ENCODE measurements around the gene BACH1.

BACH1 gene

DNA sequence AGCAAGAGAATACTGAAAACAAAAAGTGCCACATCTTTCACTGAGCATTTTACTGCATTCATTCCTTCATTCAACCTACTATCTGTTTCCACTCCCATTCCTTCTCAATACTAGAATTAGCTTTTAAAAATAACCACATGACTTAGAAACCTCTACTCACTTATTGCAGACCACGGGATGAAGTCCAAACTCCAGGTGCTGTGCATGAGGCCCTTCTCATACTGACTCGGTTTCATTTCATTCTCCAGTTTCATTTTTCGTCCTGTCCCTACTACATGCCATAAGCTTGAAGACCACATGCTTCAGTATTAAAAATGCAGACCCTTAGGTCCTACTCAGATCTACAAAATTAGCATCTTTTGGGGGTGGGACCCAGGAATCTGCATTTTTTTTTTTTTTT lies 2.3 kb upstream of the BACH1 start:
- TF ChIP-seq, protein P1, sequence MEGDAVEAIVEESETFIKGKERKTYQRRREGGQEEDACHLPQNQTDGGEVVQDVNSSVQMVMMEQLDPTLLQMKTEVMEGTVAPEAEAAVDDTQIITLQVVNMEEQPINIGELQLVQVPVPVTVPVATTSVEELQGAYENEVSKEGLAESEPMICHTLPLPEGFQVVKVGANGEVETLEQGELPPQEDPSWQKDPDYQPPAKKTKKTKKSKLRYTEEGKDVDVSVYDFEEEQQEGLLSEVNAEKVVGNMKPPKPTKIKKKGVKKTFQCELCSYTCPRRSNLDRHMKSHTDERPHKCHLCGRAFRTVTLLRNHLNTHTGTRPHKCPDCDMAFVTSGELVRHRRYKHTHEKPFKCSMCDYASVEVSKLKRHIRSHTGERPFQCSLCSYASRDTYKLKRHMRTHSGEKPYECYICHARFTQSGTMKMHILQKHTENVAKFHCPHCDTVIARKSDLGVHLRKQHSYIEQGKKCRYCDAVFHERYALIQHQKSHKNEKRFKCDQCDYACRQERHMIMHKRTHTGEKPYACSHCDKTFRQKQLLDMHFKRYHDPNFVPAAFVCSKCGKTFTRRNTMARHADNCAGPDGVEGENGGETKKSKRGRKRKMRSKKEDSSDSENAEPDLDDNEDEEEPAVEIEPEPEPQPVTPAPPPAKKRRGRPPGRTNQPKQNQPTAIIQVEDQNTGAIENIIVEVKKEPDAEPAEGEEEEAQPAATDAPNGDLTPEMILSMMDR (IDR thresholded peaks at IDR 0.05; ENCODE audit: low read depth, low read length): no peak
- no peak for DNase-seq (ENCODE audit: extremely low read depth, low read depth)

DNA sequence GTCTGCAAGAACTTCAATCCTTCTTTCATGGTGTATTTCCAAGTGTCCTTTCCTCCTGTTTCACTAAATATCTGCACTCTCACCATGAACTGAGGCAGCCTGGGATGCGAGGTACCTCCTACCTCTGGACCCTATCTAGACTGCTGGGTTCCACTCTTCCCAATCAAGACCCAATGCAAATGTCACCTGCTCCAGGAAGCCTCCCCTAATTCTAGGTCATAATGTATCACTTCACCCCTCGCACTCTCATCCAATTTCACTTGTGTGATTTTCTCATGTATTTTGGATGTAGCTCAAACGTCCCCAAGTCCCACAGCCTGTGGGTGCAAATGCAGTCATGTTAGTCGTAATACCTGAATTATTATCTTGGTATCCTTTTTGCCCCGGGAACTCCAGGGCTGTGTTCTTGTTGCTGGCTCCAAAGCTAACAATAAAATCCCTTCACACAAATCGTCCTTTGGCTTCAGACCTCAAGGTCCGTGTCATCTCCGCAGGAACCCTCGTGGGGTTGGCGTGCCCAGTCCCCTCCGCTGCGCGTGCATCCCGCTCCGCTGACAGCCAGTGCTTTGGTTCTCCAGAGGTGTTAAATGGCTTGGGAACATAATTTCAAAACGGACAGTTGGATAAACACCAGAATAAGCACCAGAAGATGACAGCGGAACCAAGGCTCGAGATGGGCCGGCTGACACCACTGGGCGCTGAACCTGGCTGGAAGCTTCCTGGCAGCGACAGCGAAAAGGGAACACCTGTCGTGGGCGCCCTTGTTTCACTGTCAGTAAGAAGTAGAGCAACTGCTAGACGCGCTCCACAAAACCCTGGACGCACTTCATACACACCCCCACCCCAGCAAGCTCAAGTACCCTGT lies 1.0 kb upstream of the BACH1 start:
- DNase-seq (ENCODE audit: extremely low read depth, low read depth): no peak
- TF ChIP-seq, protein P1 (IDR thresholded peaks at IDR 0.05; ENCODE audit: low read depth, low read length): no peak

DNA sequence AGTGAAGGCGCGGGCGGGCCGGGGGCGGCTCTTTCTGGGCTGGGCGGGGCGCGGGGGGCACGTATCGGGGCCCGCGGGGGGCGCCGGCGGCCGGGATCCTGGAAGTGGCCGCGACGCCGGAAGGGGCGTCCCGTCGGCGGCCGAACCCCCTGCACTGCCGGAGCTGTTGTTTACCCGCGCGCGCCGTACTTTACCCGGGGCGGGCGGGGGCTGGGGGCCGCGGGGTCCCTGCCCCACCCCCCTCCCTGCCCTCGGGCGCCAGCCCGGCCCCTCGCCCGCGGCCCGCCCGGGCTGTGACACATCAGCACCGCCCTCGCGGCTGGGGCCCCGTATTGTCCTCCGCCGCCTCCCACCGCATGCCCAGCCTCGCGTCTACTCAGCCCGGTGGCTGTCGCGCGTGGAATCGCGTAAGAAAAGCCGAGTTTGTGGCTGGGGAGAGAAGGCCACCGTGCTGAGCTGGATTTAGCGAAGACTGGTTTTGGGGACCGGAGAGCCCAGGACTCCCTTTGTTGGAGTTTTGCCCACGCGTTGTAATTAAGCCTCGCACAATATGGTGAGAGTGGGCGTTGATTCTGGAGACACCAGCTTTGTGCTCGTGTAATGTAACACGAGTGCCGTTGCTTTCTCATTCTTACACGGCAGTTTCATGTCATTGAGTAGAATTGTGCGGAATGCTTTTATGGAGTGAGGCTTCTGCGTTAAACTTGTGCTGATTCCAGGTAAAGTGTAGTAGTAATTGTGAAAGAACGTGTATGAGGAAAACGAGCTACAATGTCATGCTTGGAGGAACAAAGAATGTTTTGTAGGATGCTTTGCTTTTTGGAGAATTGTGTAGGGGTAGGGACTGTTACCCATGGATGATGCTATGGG lies 559 bp downstream of the BACH1 start:
- DNase-seq (ENCODE audit: extremely low read depth, low read depth): no peak
- TF ChIP-seq, protein P1 (IDR thresholded peaks at IDR 0.05; ENCODE audit: low read depth, low read length): no peak

DNA sequence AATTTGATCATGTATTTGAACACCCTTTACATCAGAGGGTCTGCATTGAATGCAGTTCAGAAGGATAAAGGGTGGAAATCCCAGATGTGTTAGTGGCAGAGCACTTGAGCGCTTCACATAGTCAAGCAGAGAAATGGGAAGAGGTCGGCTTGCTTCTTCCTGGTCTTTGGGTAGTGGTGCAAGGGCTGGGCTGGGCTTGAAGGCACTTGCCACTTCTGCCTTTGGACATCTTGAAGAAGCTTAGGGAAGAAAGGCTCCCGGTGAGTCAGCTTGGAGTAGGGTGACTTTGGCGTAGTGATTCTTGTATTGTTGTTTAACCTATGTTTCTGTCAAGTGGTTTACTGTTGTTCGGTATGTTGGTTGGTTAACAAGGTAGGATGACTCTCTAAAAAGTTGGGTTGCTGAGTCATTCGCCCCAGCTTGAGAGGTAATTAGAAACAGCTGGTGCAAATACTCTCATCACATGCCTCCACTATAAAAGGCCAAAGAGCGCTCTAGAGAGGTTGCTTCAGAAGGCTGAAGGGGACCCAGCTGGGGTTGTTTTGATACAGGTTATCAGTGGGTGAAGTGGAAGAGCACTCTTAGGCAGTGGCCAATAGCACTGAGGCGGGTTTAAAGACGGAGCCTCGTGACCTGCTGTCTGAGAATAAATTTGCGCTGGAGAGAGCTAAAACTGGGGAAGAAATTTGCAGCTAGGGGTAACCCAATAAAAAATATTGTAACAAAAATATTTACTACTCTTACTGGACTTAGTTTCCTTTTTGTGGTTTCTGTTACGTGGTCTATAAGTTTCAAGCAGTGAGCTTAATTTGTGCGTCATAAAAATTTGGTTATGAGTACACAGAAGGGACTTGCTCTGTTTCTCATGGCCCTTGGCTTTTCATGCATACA lies 1.4 kb downstream of the BACH1 start:
- TF ChIP-seq, protein P1 (IDR thresholded peaks at IDR 0.05; ENCODE audit: low read depth, low read length): no peak
- peak; percentile 92 for DNase-seq (ENCODE audit: extremely low read depth, low read depth)

DNA sequence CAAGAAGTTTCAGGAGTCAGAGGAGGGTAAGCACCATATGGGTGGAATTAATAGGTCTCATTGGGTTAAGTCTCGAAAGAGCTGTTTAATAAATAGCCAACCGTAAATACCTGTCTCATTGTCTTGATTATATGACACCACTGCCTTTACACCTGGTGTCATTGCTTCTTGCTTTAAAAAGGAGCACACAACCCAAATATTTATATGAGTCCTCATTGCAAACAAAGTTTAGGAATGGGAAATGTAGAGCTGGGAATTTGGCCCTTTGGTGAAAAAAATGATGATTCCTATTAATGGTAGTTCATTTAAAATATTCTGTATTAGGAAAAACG lies 2.1 kb downstream of the BACH1 start:
- TF ChIP-seq, protein P1 (IDR thresholded peaks at IDR 0.05; ENCODE audit: low read depth, low read length): no peak
- no peak for DNase-seq (ENCODE audit: extremely low read depth, low read depth)

DNA sequence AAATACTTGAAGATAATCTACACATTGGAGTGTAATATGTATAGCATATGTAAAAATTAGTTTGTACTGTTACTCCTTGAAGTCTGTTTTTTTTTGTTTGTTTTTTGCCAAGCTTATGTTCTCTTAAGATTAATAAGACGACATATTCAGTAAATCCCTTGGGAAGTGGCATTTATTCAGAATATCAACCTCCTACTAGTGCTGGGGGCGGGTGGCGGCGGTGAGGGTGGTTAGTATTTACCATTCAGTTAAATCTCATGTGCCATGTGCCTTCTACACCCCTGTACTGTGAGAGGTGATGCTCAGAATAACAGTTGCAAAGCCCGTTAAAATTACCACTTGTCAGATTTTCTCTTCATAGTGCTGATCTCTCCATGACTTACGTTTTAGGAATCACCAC lies 3.0 kb downstream of the BACH1 start:
- DNase-seq (ENCODE audit: extremely low read depth, low read depth): no peak
- TF ChIP-seq, protein P1 (IDR thresholded peaks at IDR 0.05; ENCODE audit: low read depth, low read length): no peak

All from AG09319 (cell line).